Heart right ventricle (tissue), 16 donors: ENCODE data around the gene SLC39A8. TPM values are rescaled to one million over a fixed set of nuclear protein-coding genes. Genes with fewer than 3 reads are reported as not detected.

Source experiments
- ATAC-seq, 8 donors: fragments of 200-7000 bp; cut with Tn5 transposase; one replicate each; pipeline ENCODE4 v1.9.1; 2020; ENCODE audit warnings: mild to moderate bottlenecking in 8 of 8, moderate library complexity in 8 of 8, moderate number of reproducible peaks in 1 of 8
- DNase-seq, 2 donors: peaks; one replicate each; pipeline ENCODE4 v3.0.0-alpha.2; 2020
- H3K27ac ChIP-seq, 10 donors: fragments of 200-600 bp; sonication (generic) in 2 of 10; one replicate each; pipeline versions ENCODE4 v1.5.0 to v1.8.0; 2020 to 2022; ENCODE audit warnings: mild to moderate bottlenecking in 3 of 10
- H3K27me3 ChIP-seq, 7 donors: fragments of 200-600 bp; one replicate each; pipeline ENCODE4 v1.8.0; 2021 to 2022; ENCODE audit warnings: mild to moderate bottlenecking in 2 of 7
- H3K36me3 ChIP-seq, 9 donors: fragments of 200-600 bp; sonication (generic) in 1 of 9; one replicate each; pipeline versions ENCODE4 v1.5.0 to v1.8.0; 2020 to 2022; ENCODE audit warnings: mild to moderate bottlenecking in 2 of 9
- H3K4me1 ChIP-seq, 9 donors: fragments of 200-600 bp; sonication (generic) in 1 of 9; one replicate each; pipeline versions ENCODE4 v1.5.0 to v1.8.0; 2020 to 2022; ENCODE audit warnings: mild to moderate bottlenecking in 4 of 9
- H3K4me3 ChIP-seq, 10 donors: fragments of 200-600 bp; sonication (generic) in 2 of 10; one replicate each; pipeline versions ENCODE4 v1.5.0 to v1.8.0; 2020 to 2022; ENCODE audit warnings: mild to moderate bottlenecking in 7 of 10, moderate library complexity in 2 of 10
- H3K9me3 ChIP-seq, 11 donors: fragments of 200-600 bp in 10 of 11; sonication (generic) in 2 of 11; one replicate each; pipeline versions ENCODE4 v1.5.0 to v1.8.0; 2013 to 2022; ENCODE audit warnings: mild to moderate bottlenecking in 2 of 11, control low read depth in 1 of 11, moderate library complexity in 1 of 11
- CTCF ChIP-seq, 9 donors: fragments of 200-600 bp; sonication (generic) in 2 of 9; IDR thresholded peaks; one replicate each; pipeline versions ENCODE4 v1.5.0 to v1.8.0; 2021 to 2022; ENCODE audit warnings: antibody characterized with exemption in 9 of 9, mild to moderate bottlenecking in 5 of 9, moderate library complexity in 1 of 9
- WGBS, 2 donors: extraction: QIAGEN DNeasy Blood & Tissue Kit; methylation state at CpG; one replicate each; pipeline ENCODE4 v1.1.7; 2013; ENCODE audit warnings: inconsistent platforms in 1 of 2; 5-methylcytosine and 5-hydroxymethylcytosine counted together
- intact Hi-C, 10 donors: fragments of 100-400 bp; cut with DNase I; formaldehyde crosslinking; loops; one replicate each; pipeline versions ENCODE4 v1.11.1 to v1.14.2; 2022
- long read RNA-seq, 3 donors: library from polyadenylated mRNA; unstranded; transcript quantifications; one replicate each; pipeline ENCODE4 v2.0.0, GENCODE V29; 2020 to 2021
- polyA plus RNA-seq, 2 donors: library from polyadenylated mRNA; stranded (reverse); fragments of 200-250 nt; gene quantifications; one replicate each; pipeline ENCODE4 v1.2.3, GENCODE V29; 2013
- total RNA-seq, 10 donors: library from RNA; stranded (reverse); fragmentation: NEBNext Ultra II Directional in 3 of 10; extraction: Animal tissue kit (Norgen Biotek cat#: 25700) in 3 of 10; gene quantifications; one replicate each; pipeline versions ENCODE4 v1.2.1 to v1.2.4, GENCODE V29; 2021 to 2023
- donor health status: Arrhythmogenic right ventricular cardiomyopathy.
- donor health status: ischemic (EF 13 %, LVEDD 7.1; RV severe dilation, severe dysfunction).
- donor health status: healthy with polysubstance abuse.
- donor health status: DM: no; HTN: yes; CAD: no.
- donor health status: DM: no; HTN: no; CAD: no.
- donor health status: ischemic (EF 25% LVEDD 6.9; RV normal size, moderate dysfunction).
- donor health status: ischemic (EF 25% LVEDD 5.7; RV mildly dilated, moderate dysfunction).
- donor health status: healthy.
- donor health status: DM: yes; HTN: yes; CAD: no.
- donor health status: Ischemic cardiomyopathy.
- donor health status: ischemic (EF 35%, LVEDD 5.7; RV mildly dilated, moderate dysfunction).
- donor health status: nonischemic (EF 11% LVEDD 7.7; RV severe dilation, severe dysfunction).
- donor health status: DM: yes; HTN: yes; CAD: no.
- donor health status: PGD.
- donor health status: ischemic (EF 29% LVEDD 5.4; RV normal size, mild dysfunction).
- donor health status: nonischemic (EF 23%, LVEDD 6.1; RV moderate dilation, normal function).

The SLC39A8 gene
- total RNA-seq = 10 to 100 TPM in 1 of 10 donors, 1 to 10 TPM in 8, under 1 TPM in 1; 1.00 to 11.0 (median 3.0) TPM
- 1 to 10 TPM; 1.1 to 2.2 TPM for polyA plus RNA-seq
- long read RNA-seq, donor 1, partial matches to known transcripts = 0 of 7 reads
- long read RNA-seq, donor 1, other reads (novel, unspliced or antisense) = 1 of 7 reads
- long read RNA-seq, donor 2, partial matches to known transcripts = 0 of 8 reads
- long read RNA-seq, donor 2, other reads (novel, unspliced or antisense) = 2 of 8 reads
- long read RNA-seq, donor 3, transcript SLC39A8-202 (8 exons, 3,238 nt) = major isoform, 8 of 12 reads
- long read RNA-seq, donor 3, partial matches to known transcripts = 0 of 12 reads
- long read RNA-seq, donor 3, other reads (novel, unspliced or antisense) = 2 of 12 reads

GRCh38 chr4:102344954-102345794, at the start of gene SLC39A8:
SLC39A8 (minus strand) TSS chr4:102345482; CDS start chr4:102344662, 820 bp downstream.
- H3K27me3 ChIP-seq = peaks cover 0 to 11% (median 0%) of the 10 kb centered on the region in 7 donors
- TF ChIP-seq CTCF (IDR thresholded peaks at IDR 0.05) = peak; percentile 54 to 84 (median 81)
- H3K27ac ChIP-seq = peak within 1 kb of the TSS in 9 of 10 donors; percentile 3 to 94 (median 56)
- ATAC-seq (peak; percentile 93 to 97 (median 95)), DNase-seq (peak; percentile 78 to 79)
- H3K36me3 ChIP-seq = no peaks in the 10 kb centered on the region
- peak within 1 kb of the TSS; percentile 25 to 80 (median 62) for H3K4me3 ChIP-seq
- intact Hi-C loops = loop anchor here in 3 of 10 donors (5.0 to 10.0 kb wide), 3 partner anchors 77 to 87 kb away; no protein-coding TSS in a partner anchor
- peaks cover 0 to 48% (median 10%) of the 10 kb centered on the region in 9 donors for H3K4me1 ChIP-seq
- H3K9me3 ChIP-seq = no peaks in the 10 kb centered on the region
- 0 to 1% methylated on average over 54 of the region's 54 CpGs for WGBS, 2 donors

GRCh38 chr4:102392033-102392744, 46.9 kb upstream of the SLC39A8 start:
- Histone ChIP-seq H3K27ac (no peak overlapping the region), H3K4me3 (no peak overlapping the region), H3K36me3 (no peaks in the 10 kb centered on the region), H3K9me3 (no peaks in the 10 kb centered on the region), H3K27me3 (peaks cover 0 to 4% (median 0%) of the 10 kb centered on the region in 7 donors), H3K4me1 (peaks cover 0 to 10% (median 0%) of the 10 kb centered on the region in 9 donors)
- DNase-seq (no peak), ATAC-seq (no peak)
- intact Hi-C loops = no loop called here
- TF ChIP-seq CTCF (IDR thresholded peaks at IDR 0.05) = no peak
- 76 to 78% methylated on average over 4 of the region's 4 CpGs for WGBS, 2 donors

GRCh38 chr4:102390438-102390837, 45.2 kb upstream of the SLC39A8 start:
- no peaks in the 10 kb centered on the region for H3K9me3 ChIP-seq
- no peak for TF ChIP-seq CTCF (IDR thresholded peaks at IDR 0.05)
- H3K27ac ChIP-seq = peak overlapping the region in 1 of 10 donors; percentile 45
- ATAC-seq = peak in 2 of 8 donors; percentile 24 to 44
- intact Hi-C loops = no loop called here
- WGBS, 2 donors = 50 to 78% methylated on average over 2 of the region's 2 CpGs
- peaks cover 0 to 5% (median 0%) of the 10 kb centered on the region in 9 donors for H3K4me1 ChIP-seq
- H3K27me3 ChIP-seq = peaks cover 0 to 4% (median 0%) of the 10 kb centered on the region in 7 donors
- no peak overlapping the region for H3K4me3 ChIP-seq
- H3K36me3 ChIP-seq = no peaks in the 10 kb centered on the region
- no peak for DNase-seq

GRCh38 chr4:102388611-102389010, 43.3 kb upstream of the SLC39A8 start:
- H3K27ac ChIP-seq = no peak overlapping the region
- H3K27me3 ChIP-seq = peaks cover 0 to 4% (median 0%) of the 10 kb centered on the region in 7 donors
- H3K4me1 ChIP-seq = peaks cover 0 to 5% (median 0%) of the 10 kb centered on the region in 9 donors
- no peak for DNase-seq
- intact Hi-C loops = no loop called here
- H3K36me3 ChIP-seq = no peaks in the 10 kb centered on the region
- H3K4me3 ChIP-seq = no peak overlapping the region
- H3K9me3 ChIP-seq = no peaks in the 10 kb centered on the region
- no peak for ATAC-seq
- TF ChIP-seq CTCF (IDR thresholded peaks at IDR 0.05) = no peak
